Measurements from ENCODE around the gene OOEP.
A peak's percentile ranks its signal among the peaks of the same experiment; 100 is the strongest.

OOEP gene

DNA sequence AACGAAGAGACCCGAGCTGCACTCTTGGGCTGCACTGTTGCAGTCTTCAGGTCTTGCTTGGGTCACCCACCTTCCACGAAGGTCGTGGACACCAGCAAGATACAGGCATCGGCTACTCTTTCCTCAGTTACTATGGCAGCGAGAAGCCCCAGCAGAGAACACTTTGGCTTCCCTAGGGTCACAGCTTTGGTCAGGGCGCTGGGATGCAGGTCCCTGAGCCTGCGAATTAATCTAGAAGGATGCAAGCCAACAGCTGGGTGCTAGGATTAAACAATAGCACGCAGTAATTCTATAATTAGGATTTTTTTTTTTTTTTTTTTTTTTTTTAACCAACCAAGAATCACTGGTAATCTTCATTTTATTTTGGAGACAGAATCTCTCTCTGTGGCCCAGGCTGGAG lies 5.1 kb downstream of the OOEP start:
- DNase-seq (ENCODE audit: low read depth): no peak

DNA sequence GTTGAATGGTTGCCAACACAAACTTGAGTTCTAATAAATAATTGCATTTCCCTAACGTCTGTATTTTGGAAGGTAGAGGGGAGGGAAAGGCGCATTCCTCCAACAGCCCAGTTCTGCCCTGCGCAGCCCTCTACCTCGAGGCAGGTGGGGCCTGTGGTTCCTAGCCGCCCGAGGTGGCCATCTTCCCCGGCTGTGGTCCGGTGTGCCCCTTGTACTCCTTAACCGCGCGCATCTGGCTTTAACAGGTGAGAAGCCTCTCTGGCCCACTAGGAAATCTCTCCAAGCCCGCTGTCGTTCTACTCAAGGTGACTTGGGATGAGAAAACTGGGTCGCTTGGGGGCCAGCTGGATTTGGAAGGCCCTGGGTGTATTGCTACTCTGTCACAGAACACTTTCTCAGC lies 5.6 kb downstream of the OOEP start:
- DNase-seq (ENCODE audit: low read depth): no peak

DNA sequence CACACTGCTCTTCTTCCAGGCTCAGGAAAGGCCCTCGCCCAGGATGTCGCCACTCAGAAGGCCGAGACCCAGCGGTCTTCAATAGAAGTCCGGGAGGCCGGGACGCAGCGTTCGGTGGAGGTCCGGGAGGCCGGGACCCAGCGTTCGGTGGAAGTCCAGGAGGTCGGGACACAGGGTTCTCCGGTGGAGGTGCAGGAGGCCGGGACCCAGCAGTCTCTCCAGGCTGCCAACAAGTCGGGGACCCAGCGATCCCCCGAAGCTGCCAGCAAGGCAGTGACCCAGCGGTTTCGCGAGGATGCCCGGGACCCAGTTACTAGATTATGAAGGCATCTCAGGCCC lies 6.2 kb downstream of the OOEP start:
- DNase-seq (ENCODE audit: low read depth): no peak

DNA sequence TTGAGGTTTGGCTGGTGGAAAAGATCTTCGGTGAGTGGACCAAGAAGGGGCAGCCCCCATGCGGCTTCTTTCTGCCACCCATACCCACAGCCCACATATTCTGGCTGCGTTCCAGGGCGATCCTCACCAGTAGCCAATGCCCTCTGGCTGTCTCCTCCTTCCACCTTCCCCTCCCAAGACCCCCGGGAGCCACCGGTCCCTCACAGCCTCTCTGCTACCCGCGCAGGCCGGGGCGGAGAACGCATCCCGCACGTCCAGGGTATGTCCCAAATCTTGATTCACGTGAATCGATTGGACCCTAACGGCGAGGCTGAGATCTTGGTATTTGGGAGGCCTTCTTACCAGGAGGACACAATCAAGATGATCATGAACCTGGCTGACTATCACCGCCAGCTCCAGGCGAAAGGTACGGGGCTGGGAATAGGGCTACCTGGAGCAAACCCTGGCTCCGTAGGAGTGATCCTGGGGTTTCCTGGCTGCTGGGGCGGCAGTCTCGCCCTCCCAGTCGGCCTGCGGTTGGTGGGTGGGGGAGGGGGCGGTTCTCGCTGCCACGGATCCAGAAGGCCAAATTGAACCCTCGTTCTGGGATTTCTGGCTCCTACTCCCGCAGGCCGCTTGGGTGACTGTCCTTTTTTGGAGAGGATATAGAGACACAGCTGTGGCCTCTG lies 6.7 kb downstream of the OOEP start:
- no peak for DNase-seq (ENCODE audit: low read depth)

DNA sequence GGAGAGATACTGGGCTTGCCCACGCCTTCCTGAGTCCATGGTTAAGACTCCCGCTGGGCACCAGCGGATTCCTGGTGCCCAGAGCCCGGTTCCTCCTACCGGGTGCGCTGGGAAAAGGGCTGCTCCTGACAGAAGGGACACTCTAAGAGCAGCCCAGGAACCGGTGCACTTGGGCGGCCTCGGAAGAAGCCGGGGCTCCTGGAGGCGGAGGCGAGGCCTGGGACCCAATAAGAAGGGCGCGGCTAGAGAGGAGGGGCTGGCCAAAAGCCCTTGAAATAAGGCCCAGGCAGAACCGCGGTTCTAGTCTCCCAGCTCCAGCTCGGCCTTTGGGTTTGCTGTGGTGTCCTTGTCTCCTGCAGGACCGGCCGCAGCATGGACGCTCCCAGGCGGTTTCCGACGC lies 7.3 kb downstream of the OOEP start, which contains the start of gene KHDC3L:
TSS of gene KHDC3L (plus strand) at position 301 of the 400 bp plus-strand sequence. CDS start at position 373, 72 bp downstream.
- DNase-seq (ENCODE audit: low read depth): no peak

DNA sequence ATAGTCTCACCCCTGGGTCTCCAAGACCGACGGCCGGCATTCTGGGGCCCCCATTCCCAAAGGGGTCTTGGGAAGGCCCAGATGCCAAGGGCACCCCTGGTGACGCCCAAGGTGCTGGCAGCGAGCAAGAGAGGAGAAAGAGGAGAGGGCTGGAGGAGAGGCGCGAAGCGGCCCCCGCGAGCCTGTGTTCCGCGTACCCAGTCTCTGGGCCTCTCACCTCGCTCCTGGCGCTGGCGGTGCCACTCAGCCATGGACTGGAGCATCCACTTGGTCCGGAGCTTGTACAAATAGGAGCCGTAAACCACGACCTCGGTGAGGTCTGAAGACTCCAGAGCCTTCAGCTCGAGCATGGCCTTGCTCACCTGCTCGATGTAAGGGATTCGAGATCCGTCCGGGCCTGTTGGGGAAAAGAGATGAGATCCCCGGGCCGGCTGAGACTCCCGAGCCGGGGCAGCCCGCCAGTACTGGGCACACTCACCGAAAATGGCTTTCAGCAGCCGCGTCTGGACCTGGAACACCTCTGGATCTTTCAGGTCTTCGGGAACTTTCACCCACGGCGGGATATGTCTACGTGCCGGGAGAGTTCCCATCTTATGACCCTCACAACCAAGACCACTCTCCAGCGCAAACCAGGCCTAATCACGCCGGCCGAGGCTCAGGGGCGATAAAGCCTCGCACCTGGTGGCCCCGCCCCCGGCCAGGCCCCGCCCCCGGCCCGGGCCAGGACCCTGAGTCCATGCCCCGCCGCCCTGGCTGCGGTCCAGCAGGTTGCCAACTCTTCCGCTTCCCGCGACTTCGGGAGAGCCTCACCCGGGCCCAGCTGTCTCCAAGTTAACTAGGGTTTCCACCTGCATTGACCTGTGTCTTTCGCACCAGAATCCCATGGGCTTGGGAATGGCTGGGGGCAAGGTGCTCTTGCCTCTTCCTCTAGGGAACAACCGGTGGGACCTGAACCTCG lies 15.8 kb downstream of the OOEP start, which contains the start of gene DPPA5:
TSS of gene DPPA5 (minus strand) at position 641 of the 958 bp plus-strand sequence. CDS start at position 590, 51 bp downstream.
- DNase-seq (ENCODE audit: low read depth): no peak

DNA sequence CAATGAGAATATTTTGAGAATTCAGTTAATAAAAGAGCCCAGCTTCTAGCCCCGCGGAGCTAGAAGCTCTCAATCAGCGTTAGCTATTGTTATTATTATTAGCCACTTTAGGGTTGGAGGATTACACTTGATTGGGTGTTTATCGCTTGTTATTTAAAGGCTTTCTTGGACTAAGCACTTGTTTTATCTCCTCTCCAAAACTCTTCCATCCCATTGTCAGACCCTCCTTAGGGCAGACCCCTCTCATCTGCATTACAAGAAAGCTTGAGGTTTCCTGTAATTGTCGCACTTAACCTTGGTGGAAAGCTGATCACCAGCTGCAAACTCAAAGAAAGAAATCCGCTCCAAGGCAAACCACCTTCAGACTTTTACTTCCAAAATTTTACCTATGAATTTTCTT lies 20.4 kb downstream of the OOEP start:
- DNase-seq (ENCODE audit: low read depth): no peak

DNA sequence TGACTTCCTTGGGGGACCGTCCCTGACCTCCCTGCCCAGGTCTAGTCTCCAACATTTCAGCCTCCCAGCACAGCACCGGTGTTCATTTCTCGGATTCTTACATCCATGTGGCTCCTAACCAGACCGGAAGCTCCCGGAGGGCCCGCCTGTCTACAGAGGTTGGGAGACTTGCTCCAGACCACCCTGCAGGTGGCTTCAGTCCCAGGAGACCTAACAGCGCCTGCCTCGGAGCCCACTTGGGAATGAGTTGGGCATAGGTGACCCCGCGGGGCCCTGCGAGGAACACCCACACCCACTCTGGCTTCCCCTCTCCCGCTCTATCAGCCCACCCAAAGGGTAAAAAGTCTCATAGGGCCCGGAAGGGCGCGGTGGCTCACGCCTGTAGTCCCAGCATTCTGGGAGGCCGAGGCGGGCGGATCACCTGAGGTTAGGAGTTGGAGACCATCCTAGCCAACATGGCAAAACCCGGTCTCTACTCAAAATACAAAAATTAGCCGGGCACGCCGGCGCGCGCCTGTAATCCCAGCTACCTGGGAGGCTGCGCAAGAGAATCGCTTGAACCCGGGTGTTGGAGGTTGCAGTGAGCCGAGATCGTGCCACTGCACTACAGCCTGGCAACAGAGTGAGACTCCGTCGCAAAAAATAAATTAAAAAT lies 21.0 kb downstream of the OOEP start:
- no peak for DNase-seq (ENCODE audit: low read depth)

DNA sequence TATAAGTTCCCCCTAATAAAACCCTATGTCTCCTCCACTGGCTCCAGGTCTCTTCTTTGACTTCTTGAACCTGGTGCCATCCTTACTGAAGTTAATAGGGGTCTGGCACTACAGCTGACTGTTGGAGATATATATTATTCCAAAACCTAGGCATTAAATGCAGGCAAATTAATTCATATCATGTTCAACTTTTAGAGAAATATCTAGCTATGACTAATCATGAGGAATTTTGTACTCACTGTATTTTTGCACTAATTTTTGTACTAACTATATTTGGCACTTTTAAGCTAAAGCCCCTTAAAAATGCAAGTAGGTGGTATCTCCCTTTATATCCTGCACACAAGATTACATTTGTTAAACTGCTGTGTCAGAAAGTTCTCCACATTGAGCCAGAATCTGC lies 26.5 kb downstream of the OOEP start:
- no peak for DNase-seq (ENCODE audit: low read depth)

DNA sequence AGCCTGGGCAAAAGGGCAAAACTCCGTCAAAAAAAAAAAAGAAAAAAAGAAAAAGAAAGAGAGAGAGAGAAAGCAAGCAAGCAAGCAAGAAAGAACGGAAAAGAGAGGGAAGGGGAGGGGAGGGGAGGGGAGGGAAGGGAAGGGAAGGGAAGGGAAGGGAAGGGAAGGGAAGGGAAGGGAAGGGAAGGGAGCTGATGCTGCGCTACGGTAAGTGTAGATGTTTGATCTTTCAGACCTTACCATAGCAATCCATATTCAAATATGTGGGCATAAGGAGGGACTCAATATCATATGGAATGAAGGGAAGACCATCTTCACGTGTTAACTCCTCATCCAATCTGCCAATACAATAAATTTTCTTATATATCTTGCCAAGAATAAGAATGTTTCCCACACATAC lies 27.5 kb downstream of the OOEP start:
- DNase-seq (ENCODE audit: low read depth): no peak

DNA sequence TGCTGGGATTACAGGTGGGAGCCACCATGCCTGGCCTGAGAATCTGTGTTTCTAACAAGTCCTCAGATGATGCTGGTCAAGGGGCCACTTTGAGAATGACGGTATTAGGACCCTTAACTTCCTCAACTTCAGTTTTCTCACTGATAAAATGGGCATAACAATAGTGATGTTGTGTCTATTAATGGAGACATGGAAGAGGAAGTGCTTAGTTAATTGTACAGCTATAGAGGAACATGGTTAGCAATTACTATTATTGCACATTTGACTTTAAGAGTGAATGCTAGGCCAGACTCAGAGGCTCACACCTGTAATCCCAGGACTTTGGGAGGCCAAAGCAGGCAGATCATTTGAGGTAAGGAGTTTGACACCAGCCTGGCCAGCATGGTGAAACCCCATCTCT lies 28.4 kb downstream of the OOEP start:
- no peak for DNase-seq (ENCODE audit: low read depth)

DNA sequence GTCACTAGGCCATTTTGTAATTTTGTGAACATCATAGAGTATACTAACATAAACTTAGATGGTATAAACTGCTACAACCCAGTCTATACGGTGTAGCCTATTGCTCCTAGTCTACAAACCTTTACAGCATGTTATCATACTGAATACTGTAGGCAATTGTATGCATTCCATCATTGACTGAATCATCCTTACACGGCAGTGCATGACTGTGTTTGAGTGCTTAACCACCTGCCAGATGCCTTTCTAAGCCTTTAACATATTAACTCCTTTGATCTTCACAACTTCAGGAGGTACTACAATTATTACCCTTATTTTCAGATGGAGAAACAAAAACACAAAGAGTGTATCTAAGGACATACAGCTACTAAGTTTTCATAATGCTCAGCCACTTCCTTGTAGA lies 29.6 kb downstream of the OOEP start:
- DNase-seq (ENCODE audit: low read depth): peak; percentile 38

DNA sequence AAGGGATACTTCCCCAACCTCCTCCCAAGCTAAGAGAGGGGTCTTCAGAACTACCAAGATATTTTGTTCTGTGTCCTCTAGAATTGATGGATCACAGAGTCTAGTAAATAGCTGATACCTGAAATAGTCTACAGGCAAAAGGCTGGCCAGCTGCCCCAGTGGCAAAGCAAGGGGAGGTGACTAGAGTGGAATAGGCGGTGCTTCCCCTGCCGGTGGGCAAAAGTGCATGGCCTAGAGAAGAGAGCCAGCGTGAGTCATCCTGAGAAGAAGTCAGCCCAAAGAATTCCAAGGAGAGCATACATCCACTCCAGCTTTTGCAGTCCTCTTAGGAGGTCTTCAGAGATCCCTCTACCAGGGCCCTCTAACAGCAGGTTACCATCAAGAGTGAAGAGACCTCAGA lies 30.4 kb downstream of the OOEP start:
- no peak for DNase-seq (ENCODE audit: low read depth)

DNA sequence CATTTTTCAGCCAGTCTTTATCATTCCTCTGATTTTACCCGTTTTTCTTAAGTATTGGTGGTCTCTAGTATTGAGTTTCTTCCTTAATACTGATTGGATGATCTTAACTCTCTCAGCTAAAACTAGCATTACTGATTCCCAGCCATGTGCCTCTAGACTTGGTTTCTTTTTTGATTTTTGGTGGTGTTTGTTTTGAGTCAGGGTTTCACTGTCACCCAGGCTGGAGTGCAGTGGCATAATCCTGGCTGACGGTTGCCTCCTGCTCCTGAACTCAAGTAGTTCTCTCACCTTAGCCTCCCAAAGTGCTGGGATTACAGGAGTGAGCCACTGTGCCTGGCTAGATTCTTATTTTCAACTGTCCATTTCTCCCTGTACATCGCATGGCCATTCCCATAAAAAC lies 40.5 kb downstream of the OOEP start:
- DNase-seq (ENCODE audit: low read depth): no peak

DNA sequence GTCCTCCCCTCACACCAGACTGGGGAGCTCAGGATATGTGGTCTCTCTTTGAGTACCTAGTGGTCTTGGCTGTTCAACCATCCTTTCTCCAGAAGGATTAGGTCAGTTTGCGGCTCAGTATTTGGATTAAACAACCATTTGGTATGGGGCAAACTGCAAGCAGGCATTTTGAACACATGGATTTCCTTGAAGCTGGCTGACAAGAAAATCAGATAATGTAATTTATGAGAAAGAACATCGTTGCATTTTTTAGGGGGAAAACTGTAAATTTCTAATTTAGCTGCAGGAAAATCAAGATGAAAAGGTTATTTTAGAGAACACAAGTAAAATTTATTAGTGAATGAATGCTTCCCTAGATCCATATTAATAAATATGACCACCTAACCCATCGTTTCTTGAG lies 40.9 kb downstream of the OOEP start:
- DNase-seq (ENCODE audit: low read depth): no peak

DNA sequence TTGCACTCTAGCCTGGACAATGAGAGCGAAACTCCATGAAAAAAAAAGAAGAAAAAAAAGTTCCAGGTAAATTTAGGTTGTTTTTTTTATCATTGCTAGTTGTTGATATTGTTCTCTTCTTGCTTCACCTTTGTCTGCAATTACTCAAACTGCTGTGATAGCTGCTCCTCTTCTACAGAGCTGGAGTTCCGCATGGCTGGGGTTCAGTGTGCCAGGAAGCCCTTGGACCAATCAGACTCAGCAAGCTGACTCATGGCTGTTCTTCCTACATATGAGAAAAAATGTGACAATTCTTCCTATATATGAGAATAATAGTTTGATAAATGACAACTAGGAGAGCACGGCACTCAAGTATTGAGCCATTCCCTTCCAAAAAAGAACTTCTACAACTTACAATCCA lies 44.0 kb downstream of the OOEP start:
- DNase-seq (ENCODE audit: low read depth): no peak

DNA sequence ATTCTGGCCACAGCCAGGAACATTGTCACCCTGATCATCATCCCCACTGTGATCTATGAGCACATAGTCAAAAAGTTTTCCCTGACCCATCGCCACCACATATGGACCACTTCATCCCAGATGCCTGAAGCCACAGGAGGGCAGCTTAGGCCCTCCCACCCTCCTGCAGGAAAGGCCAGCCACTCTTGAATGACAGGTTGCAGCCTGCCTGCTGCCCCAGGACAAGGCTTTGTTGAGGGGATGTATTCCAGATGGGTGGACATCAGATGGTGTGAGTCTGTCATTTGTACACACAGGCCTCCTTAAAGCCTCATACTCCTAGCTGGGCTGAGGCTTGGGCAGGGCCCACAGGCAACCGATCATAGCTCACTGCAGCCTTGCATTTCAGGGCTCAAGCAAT lies 46.4 kb downstream of the OOEP start:
- no peak for DNase-seq (ENCODE audit: low read depth)

Data from amniotic epithelial cell (primary cell).